GM18505 (cell line): ENCODE measurements around the gene ZNF142.

Experiments
- ATAC-seq: cut with Tn5 transposase; IDR thresholded peaks from one replicate; pipeline ENCODE4 v1.9.1; 2021; ENCODE audit not compliant: unreplicated experiment
- POLR2A ChIP-seq: IDR thresholded peaks from 4 replicates; pipeline ENCODE4 v1.6.1; 2011; ENCODE audit warnings: borderline replicate concordance; ENCODE audit not compliant: insufficient read depth, insufficient read length; ENCODE audit errors: extremely low read depth

The ZNF142 gene

DNA sequence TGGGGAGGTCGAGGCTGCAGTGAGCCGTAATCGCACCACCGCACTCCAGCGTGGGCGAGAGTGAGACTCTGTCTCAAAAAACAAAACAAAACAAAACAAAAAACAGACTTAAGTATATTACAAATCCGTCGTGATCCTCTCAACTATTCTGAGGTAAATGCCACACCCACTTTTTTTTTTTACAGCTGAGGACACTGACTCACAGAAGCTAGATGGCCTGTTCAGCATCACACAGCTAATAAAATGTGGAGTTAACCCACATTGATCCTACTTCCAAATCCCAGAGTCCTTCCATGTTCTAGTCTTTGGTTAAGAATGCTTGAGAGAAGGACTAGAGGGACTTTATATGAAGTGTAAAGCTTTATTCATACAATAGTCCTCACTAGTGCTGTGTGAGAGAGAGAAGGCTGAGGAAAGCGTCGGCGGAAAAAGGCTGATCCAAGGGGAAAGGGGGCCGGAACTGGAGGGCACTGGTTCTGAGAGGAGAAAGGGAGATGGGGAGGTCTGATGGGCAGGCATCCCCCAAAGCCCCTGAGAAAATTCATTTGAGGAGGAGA lies 11.8 kb upstream of the ZNF142 start:
- ATAC-seq, result no peak
- no peak for TF ChIP-seq POLR2A

- no peak for ATAC-seq
- TF ChIP-seq POLR2A, result no peak
These were observed 5.2 kb upstream of the ZNF142 start for GRCh38 chr2:218664653-218665052.

DNA sequence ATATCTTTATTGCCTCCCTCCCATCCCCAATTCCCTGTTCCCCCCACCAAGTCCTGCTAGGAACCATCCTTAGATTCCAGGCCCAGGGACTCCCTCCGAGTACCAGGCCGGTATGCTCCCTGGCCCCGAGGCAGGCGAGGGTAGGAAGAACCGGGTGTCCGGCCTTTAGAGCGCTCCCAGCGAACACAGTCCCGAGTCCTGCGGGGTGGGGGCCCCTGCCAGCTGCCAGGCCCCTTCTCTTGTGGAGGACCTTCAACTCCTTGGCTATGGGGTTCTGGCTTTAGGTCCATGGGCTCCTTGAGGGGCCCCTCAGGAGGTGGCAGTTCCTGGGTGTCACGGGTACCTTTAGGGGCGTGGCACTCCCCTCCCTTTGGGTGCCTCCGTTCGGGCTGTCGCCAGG lies 4.5 kb upstream of the ZNF142 start:
- no peak for TF ChIP-seq POLR2A
- ATAC-seq, result no peak

- TF ChIP-seq POLR2A, result no peak
- ATAC-seq, result no peak
These were observed 3.4 kb upstream of the ZNF142 start for GRCh38 chr2:218662827-218663226.

- TF ChIP-seq POLR2A, result no peak
- no peak for ATAC-seq
These were observed 3.0 kb upstream of the ZNF142 start for GRCh38 chr2:218662377-218662776.

DNA sequence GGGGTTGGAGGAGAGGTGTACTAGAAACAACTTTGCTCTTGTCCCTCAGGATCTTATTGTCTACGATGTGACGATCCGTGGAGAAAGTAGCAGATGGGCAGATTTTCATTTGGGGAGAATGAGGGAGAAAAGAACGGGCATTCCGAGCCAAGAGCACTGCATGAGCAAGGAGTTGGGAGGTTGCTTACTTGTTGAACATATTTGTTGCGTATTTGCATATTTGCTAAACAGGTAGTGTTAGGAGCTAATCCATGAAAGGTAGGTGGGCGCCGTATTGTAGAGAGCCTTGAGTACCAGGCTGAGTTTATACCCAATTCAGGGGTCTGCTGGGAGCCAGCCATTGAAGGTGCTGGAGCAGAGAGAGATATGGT lies 550 bp upstream of the ZNF142 start:
- ATAC-seq, result no peak
- TF ChIP-seq POLR2A, result no peak

GRCh38 chr2:218658671-218659257 lies 659 bp downstream of the ZNF142 start:
- peak; percentile 32 for ATAC-seq
- no peak for TF ChIP-seq POLR2A

DNA sequence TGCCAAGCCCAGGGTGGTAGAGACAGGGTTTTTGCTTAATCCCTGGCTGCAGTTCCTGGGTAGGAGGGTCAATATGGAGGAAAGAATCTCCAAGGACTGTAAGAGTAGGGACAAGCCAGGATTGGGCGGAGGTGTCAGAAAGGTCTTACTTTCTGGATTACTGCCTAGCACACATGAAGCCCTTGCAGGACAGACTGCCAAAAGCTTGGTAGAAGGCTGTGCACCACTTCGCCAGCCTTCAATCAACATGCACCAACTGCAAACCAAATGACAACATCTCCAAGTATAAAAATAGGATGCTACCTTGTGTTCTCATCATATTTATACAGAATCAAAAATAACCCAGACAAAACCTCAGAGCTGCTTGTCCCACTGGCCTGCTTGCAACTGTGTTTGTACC lies 3.7 kb downstream of the ZNF142 start:
- ATAC-seq, result no peak
- TF ChIP-seq POLR2A, result no peak

DNA sequence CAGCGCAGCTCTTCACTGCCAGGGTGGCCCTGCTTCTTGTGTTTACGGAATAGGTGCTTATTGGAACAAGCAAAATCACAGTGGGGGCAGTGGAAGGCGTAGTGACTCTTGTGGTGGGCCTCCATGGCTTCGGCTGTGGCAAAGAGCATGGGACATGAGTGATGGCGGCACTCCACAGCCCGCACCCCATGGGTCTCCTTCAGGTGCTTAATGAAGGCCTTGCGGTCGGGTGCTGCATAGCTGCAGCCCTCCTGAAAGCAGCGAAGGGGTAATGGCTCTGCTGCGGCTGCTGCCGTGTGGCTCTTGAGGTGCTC lies 10.7 kb downstream of the ZNF142 start:
- no peak for TF ChIP-seq POLR2A
- ATAC-seq, result no peak

GRCh38 chr2:218648088-218648786 lies 11.2 kb downstream of the ZNF142 start:
- peak; percentile 21 for TF ChIP-seq POLR2A

DNA sequence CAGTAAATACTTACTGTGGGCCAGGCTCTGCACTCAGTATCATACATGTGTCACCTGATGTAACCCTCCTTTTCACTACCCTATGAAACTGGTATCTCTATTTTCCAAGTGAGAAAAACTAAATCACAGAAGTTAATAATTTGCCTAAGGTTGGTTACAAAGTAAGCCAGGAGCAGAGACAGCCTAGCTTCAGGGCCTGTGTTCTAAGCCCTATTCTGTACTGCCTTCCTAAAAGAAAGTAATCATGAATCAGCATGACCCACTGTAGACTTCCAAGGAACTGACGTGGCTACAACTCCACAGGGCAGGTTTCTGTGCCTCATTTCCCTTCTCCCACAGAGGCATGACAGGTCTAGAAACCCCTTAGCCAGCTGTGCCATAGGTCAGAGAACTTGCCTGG lies 14.3 kb downstream of the ZNF142 start:
- ATAC-seq, result no peak
- TF ChIP-seq POLR2A, result no peak

More at GRCh38 chr2:218648088-218648786, 11.2 kb downstream of the ZNF142 start:
- ATAC-seq, result no peak

DNA sequence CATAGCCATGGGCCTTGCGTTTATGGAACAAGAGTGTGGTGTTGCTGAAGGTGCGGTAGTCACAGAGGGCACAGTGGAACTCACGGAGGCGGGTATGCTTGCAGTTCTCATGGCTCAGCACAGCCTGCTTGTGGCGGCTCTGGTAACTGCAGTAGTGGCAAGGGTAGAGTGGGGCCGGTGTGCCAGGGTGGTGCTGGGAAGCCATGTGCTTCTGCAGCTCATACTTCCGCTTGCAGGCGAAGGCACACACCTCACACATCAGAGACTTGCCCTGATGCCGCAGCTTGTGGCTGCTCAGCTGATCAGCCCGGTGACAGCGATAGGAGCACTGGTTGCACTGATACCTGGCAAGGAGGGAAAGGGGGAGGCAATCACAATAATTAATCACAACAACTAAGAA lies 14.7 kb downstream of the ZNF142 start:
- ATAC-seq, result no peak
- TF ChIP-seq POLR2A, result no peak

DNA sequence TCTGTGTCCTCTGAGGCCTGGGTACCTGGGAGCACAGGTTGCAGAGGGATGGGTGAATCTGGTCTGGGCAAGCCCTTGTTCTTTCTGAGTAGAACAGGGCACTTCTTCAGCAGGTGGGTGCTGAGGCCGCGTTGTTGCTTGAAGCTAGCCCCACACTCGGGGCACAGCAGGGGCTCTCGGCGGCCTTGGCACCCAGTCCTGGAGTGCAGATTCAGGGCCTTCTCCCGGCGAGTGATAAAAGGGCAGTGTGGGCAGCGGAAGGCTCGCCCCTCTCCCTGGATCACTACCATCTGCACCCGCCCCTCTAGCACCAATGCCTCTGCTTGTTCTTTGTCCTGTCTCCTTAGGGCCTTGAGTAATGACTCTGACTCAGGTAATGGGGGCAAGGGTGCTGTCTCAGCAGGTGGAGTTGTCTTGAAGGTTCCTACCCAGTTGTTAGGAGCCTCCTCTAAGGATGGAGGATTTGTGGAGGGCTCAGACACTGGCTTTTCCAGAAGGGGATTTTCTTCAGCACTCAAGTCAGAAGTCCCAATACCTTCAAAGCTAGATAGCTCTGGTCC lies 15.6 kb downstream of the ZNF142 start:
- no peak for ATAC-seq
- no peak for TF ChIP-seq POLR2A

- no peak for TF ChIP-seq POLR2A
- no peak for ATAC-seq
These were observed 16.6 kb downstream of the ZNF142 start for GRCh38 chr2:218642786-218643185.
